WTC11 (cell line): ENCODE results near the gene BCL2L1. TPM values are rescaled to one million over a fixed set of nuclear protein-coding genes. Genes with fewer than 3 reads are reported as not detected.

Source experiments
- ATAC-seq: fragments of 200-7000 bp; cut with Tn5 transposase; 2 replicates; pipeline ENCODE4 v1.10.0; 2021; ENCODE audit warnings: mild to moderate bottlenecking, moderate library complexity
- CTCF ChIA-PET: fragments of 300-600 bp; sonication (Branson Sonifier 250); formaldehyde crosslinking; loops from one replicate; lab custom pipeline; 2021; ENCODE audit warnings: antibody characterized with exemption; lab: Charles Lee
- POLR2A ChIA-PET: fragments of 350-600 bp; sonication (Branson Sonifier 250); formaldehyde crosslinking; loops from one replicate; lab custom pipeline; 2021; ENCODE audit warnings: antibody characterized with exemption; lab: Charles Lee
- DNase-seq: peaks from one replicate; pipeline ENCODE4 v3.0.0; 2021; ENCODE audit warnings: low spot score
- H3K27ac Mint-ChIP-seq: 2 replicates; pipeline ENCODE4 v1.8.0; 2021; ENCODE audit warnings: mixed read lengths
- H3K27me3 Mint-ChIP-seq: 2 replicates; pipeline ENCODE4 v1.8.0; 2021; ENCODE audit warnings: low read depth, mild to moderate bottlenecking, moderate library complexity, mixed read lengths
- H3K36me3 Mint-ChIP-seq: 2 replicates; pipeline ENCODE4 v1.8.0; 2021; ENCODE audit warnings: mixed read lengths
- H3K4me1 Mint-ChIP-seq: 2 replicates; pipeline ENCODE4 v1.8.0; 2022; ENCODE audit warnings: mixed read lengths
- H3K4me3 Mint-ChIP-seq: 2 replicates; pipeline ENCODE4 v1.8.0; 2021; ENCODE audit warnings: mild to moderate bottlenecking, moderate library complexity, mixed read lengths
- H3K9me3 Mint-ChIP-seq: 2 replicates; pipeline ENCODE4 v1.8.0; 2021; ENCODE audit warnings: mixed read lengths
- ATF1 ChIP-seq: sonication (generic); formaldehyde crosslinking; IDR thresholded peaks from 2 replicates; pipeline ENCODE4 v1.8.1; 2023; ENCODE audit warnings: mild to moderate bottlenecking, moderate library complexity, missing genetic modification reagents
- CBFB ChIP-seq: sonication (generic); formaldehyde crosslinking; IDR thresholded peaks from 2 replicates; pipeline ENCODE4 v1.8.1; 2022; ENCODE audit warnings: mild to moderate bottlenecking, low read depth, missing genetic modification reagents
- ESRRA ChIP-seq: sonication (generic); formaldehyde crosslinking; IDR thresholded peaks from 2 replicates; pipeline ENCODE4 v1.8.1; 2022; ENCODE audit warnings: mild to moderate bottlenecking, missing genetic modification reagents, borderline replicate concordance
- FOXK1 ChIP-seq: sonication (generic); formaldehyde crosslinking; IDR thresholded peaks from 2 replicates; pipeline ENCODE4 v1.8.0; 2022; ENCODE audit warnings: mild to moderate bottlenecking, moderate library complexity, missing genetic modification reagents
- GRHL2 ChIP-seq: fragments of 250-450 bp; sonication (Bioruptor Pico); IDR thresholded peaks from 2 replicates; pipeline ENCODE4 v1.8.0; 2022; ENCODE audit warnings: mild to moderate bottlenecking, moderate library complexity; ENCODE audit not compliant: insufficient replicate concordance, severe bottlenecking
- GTF2I ChIP-seq: fragments of 250-450 bp; sonication (Bioruptor Pico); conservative IDR thresholded peaks from 2 replicates; pipeline ENCODE4 v1.4.0; 2021; ENCODE audit warnings: mild to moderate bottlenecking
- RELA ChIP-seq: sonication (generic); formaldehyde crosslinking; IDR thresholded peaks from 2 replicates; pipeline ENCODE4 v1.8.1; 2022; ENCODE audit warnings: missing genetic modification reagents, mild to moderate bottlenecking, borderline replicate concordance
- SP1 ChIP-seq: sonication (generic); formaldehyde crosslinking; conservative IDR thresholded peaks from 2 replicates; pipeline ENCODE4 v1.8.1; 2022; ENCODE audit warnings: missing genetic modification reagents
- ZNF423 ChIP-seq: fragments of 250-450 bp; sonication (Bioruptor Pico); IDR thresholded peaks from 2 replicates; pipeline ENCODE4 v2.1.2; 2022; ENCODE audit warnings: mild to moderate bottlenecking, moderate library complexity
- total RNA-seq: library from RNA; stranded (reverse); gene quantifications from 3 replicates; pipeline ENCODE4 v1.2.3, GENCODE V29; 2021
- TF ChIP-seq, protein P1 (sequence below): fragments of 250-450 bp; sonication (Bioruptor Pico); IDR thresholded peaks from 2 replicates; pipeline ENCODE4 v1.9.0; 2021; ENCODE audit warnings: moderate library complexity, mild to moderate bottlenecking, inconsistent platforms, borderline replicate concordance
- TF ChIP-seq, protein P2 (sequence below): sonication (generic); formaldehyde crosslinking; IDR thresholded peaks from 2 replicates; pipeline ENCODE4 v1.8.0; 2022; ENCODE audit warnings: mild to moderate bottlenecking, missing genetic modification reagents
- TF ChIP-seq, protein P3 (sequence below): fragments of 200-600 bp; IDR thresholded peaks from 2 replicates; pipeline ENCODE4 v1.8.0; 2022; ENCODE audit warnings: antibody characterized with exemption
- TF ChIP-seq, protein P4 (sequence below): sonication (generic); formaldehyde crosslinking; IDR thresholded peaks from 2 replicates; pipeline ENCODE4 v1.8.0; 2023; ENCODE audit warnings: missing genetic modification reagents, mild to moderate bottlenecking, borderline replicate concordance
- TF ChIP-seq, protein P5 (sequence below): sonication (generic); formaldehyde crosslinking; IDR thresholded peaks from 2 replicates; pipeline ENCODE4 v1.8.0; 2022; ENCODE audit warnings: missing genetic modification reagents
- TF ChIP-seq, protein P6 (sequence below): sonication (generic); formaldehyde crosslinking; IDR thresholded peaks from 2 replicates; pipeline ENCODE4 v1.8.0; 2022; ENCODE audit warnings: mild to moderate bottlenecking, missing genetic modification reagents

Gene BCL2L1
- total RNA-seq, 1 experiment from 2014 or later, result 62.0 TPM

DNA sequence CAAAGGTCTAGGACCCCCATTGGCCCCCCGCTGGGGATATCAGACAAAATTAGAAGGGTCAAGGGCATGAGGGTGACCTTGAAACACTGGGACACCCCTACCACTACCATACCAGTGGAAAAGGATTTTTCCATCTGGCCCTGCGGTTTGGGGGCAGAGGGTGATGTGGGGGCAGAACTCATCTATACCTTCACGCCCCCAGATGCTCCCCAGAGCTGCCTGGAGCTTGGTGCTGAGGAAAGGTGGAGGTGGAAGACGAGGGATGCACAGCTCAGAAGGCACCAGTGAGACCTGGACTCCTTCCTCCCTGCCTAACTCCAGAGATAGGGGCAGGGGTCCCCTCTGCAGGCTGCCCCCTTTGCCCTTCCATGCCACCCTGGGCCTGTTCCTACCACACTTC is 83.9 kb downstream of the BCL2L1 start (continued):
- no peak for TF ChIP-seq ESRRA (CRISPR knock-in tag)
- no peak for TF ChIP-seq GTF2I (CRISPR knock-in tag)
- TF ChIP-seq, protein P1, sequence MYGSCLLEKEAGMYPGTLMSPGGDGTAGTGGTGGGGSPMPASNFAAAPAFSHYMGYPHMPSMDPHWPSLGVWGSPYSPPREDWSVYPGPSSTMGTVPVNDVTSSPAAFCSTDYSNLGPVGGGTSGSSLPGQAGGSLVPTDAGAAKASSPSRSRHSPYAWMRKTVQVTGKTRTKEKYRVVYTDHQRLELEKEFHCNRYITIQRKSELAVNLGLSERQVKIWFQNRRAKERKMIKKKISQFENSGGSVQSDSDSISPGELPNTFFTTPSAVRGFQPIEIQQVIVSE (CRISPR knock-in tag), result no peak
- TF ChIP-seq, protein P2, sequence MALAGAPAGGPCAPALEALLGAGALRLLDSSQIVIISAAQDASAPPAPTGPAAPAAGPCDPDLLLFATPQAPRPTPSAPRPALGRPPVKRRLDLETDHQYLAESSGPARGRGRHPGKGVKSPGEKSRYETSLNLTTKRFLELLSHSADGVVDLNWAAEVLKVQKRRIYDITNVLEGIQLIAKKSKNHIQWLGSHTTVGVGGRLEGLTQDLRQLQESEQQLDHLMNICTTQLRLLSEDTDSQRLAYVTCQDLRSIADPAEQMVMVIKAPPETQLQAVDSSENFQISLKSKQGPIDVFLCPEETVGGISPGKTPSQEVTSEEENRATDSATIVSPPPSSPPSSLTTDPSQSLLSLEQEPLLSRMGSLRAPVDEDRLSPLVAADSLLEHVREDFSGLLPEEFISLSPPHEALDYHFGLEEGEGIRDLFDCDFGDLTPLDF (CRISPR knock-in tag), result no peak
- TF ChIP-seq, protein P3, sequence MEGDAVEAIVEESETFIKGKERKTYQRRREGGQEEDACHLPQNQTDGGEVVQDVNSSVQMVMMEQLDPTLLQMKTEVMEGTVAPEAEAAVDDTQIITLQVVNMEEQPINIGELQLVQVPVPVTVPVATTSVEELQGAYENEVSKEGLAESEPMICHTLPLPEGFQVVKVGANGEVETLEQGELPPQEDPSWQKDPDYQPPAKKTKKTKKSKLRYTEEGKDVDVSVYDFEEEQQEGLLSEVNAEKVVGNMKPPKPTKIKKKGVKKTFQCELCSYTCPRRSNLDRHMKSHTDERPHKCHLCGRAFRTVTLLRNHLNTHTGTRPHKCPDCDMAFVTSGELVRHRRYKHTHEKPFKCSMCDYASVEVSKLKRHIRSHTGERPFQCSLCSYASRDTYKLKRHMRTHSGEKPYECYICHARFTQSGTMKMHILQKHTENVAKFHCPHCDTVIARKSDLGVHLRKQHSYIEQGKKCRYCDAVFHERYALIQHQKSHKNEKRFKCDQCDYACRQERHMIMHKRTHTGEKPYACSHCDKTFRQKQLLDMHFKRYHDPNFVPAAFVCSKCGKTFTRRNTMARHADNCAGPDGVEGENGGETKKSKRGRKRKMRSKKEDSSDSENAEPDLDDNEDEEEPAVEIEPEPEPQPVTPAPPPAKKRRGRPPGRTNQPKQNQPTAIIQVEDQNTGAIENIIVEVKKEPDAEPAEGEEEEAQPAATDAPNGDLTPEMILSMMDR, result no peak
- TF ChIP-seq, all 79 proteins: peak for 0

DNA sequence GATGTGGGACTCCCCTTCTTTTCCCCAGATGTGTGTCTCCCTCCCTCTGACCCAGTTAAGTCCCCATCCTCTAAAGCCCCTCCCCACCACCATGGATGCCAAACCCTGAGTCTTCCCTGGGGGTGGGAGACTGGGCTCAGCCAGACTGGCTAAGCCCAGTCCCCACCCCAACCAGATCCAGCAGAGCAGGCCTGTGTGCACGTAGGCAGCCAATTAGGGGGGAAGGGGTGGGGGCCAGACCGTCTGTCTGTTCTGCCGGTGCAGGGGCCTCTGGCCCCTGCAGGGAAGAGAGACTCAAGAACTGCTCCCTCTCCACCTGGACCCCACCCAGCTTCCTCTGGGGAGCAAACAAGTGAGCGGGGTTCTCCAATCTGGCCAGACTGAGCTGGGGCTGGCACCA is 84.4 kb downstream of the BCL2L1 start:
- no peaks in the 10 kb centered on the region for H3K9me3 Mint-ChIP-seq
- TF ChIP-seq RELA (CRISPR knock-in tag), result no peak
- TF ChIP-seq, protein P4, sequence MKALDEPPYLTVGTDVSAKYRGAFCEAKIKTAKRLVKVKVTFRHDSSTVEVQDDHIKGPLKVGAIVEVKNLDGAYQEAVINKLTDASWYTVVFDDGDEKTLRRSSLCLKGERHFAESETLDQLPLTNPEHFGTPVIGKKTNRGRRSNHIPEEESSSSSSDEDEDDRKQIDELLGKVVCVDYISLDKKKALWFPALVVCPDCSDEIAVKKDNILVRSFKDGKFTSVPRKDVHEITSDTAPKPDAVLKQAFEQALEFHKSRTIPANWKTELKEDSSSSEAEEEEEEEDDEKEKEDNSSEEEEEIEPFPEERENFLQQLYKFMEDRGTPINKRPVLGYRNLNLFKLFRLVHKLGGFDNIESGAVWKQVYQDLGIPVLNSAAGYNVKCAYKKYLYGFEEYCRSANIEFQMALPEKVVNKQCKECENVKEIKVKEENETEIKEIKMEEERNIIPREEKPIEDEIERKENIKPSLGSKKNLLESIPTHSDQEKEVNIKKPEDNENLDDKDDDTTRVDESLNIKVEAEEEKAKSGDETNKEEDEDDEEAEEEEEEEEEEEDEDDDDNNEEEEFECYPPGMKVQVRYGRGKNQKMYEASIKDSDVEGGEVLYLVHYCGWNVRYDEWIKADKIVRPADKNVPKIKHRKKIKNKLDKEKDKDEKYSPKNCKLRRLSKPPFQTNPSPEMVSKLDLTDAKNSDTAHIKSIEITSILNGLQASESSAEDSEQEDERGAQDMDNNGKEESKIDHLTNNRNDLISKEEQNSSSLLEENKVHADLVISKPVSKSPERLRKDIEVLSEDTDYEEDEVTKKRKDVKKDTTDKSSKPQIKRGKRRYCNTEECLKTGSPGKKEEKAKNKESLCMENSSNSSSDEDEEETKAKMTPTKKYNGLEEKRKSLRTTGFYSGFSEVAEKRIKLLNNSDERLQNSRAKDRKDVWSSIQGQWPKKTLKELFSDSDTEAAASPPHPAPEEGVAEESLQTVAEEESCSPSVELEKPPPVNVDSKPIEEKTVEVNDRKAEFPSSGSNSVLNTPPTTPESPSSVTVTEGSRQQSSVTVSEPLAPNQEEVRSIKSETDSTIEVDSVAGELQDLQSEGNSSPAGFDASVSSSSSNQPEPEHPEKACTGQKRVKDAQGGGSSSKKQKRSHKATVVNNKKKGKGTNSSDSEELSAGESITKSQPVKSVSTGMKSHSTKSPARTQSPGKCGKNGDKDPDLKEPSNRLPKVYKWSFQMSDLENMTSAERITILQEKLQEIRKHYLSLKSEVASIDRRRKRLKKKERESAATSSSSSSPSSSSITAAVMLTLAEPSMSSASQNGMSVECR (CRISPR knock-in tag), result no peak
- no peak for TF ChIP-seq CBFB (CRISPR knock-in tag)
- TF ChIP-seq ZNF423, result no peak
- DNase-seq (no peak), ATAC-seq (no peak)
- H3K27me3 Mint-ChIP-seq, result no peaks in the 10 kb centered on the region; the same call in 1 of the 2 replicates
- no peaks in the 10 kb centered on the region for H3K36me3 Mint-ChIP-seq
- no peaks in the 10 kb centered on the region for H3K4me1 Mint-ChIP-seq
- no peak overlapping the region for H3K27ac Mint-ChIP-seq
- no peak overlapping the region for H3K4me3 Mint-ChIP-seq
- POLR2A ChIA-PET, result no interaction called here
- CTCF ChIA-PET, result interaction anchor here (1.0 to 6.2 kb wide), 5 partner anchors 24 to 85 kb away, joined by 3 to 43 read pairs (median 8); partner anchors contain the start of gene BCL2L1

DNA sequence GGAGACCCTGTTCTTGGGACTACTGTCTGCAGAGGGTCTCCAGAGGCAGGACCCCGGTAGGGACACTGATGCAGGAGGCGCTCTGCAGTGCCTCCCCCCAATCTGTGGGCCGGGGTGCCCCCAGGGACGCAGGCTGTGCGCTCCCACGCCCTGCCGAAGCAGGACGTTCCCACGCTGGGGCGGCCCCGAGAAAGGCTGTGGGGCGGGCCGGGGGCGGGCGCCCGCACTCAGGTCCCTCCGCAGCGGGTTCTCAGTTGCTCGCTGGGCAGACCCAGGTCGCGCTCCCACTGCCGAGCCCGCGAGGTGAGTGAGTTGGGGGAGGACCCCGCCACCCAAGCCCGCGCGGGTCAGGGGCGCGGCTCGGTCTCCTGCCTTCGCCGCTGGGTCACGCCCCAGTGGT is 85.0 kb downstream of the BCL2L1 start, which contains the start of gene COX4I2:
COX4I2 (plus strand) TSS at position 253 of the 400 bp plus-strand sequence. CDS start 1,106 bp downstream, outside the sequence.
- H3K4me3 Mint-ChIP-seq, result no peak within 1 kb of the TSS
- H3K27me3 Mint-ChIP-seq, result no peaks in the 10 kb centered on the region; the same call in 1 of the 2 replicates
- H3K36me3 Mint-ChIP-seq, result no peaks in the 10 kb centered on the region
- ATAC-seq, result peak; percentile 35
- ChIA-PET CTCF (interaction anchor here (1.5 to 6.2 kb wide), 3 partner anchors 24 to 85 kb away, joined by 8 to 43 read pairs (median 11); partner anchors contain the start of gene BCL2L1), POLR2A (no interaction called here)
- no peak within 1 kb of the TSS for H3K27ac Mint-ChIP-seq
- no peaks in the 10 kb centered on the region for H3K4me1 Mint-ChIP-seq
- H3K9me3 Mint-ChIP-seq, result no peaks in the 10 kb centered on the region
- DNase-seq, result peak; percentile 19
- TF ChIP-seq, protein P4 (CRISPR knock-in tag), result no peak
- TF ChIP-seq SP1 (CRISPR knock-in tag) (no peak), ATF1 (CRISPR knock-in tag) (no peak), FOXK1 (CRISPR knock-in tag) (no peak), GRHL2 (CRISPR knock-in tag) (no peak)
- TF ChIP-seq, protein P5, sequence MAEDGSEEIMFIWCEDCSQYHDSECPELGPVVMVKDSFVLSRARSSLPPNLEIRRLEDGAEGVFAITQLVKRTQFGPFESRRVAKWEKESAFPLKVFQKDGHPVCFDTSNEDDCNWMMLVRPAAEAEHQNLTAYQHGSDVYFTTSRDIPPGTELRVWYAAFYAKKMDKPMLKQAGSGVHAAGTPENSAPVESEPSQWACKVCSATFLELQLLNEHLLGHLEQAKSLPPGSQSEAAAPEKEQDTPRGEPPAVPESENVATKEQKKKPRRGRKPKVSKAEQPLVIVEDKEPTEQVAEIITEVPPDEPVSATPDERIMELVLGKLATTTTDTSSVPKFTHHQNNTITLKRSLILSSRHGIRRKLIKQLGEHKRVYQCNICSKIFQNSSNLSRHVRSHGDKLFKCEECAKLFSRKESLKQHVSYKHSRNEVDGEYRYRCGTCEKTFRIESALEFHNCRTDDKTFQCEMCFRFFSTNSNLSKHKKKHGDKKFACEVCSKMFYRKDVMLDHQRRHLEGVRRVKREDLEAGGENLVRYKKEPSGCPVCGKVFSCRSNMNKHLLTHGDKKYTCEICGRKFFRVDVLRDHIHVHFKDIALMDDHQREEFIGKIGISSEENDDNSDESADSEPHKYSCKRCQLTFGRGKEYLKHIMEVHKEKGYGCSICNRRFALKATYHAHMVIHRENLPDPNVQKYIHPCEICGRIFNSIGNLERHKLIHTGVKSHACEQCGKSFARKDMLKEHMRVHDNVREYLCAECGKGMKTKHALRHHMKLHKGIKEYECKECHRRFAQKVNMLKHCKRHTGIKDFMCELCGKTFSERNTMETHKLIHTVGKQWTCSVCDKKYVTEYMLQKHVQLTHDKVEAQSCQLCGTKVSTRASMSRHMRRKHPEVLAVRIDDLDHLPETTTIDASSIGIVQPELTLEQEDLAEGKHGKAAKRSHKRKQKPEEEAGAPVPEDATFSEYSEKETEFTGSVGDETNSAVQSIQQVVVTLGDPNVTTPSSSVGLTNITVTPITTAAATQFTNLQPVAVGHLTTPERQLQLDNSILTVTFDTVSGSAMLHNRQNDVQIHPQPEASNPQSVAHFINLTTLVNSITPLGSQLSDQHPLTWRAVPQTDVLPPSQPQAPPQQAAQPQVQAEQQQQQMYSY (CRISPR knock-in tag), result no peak
- TF ChIP-seq, protein P6, sequence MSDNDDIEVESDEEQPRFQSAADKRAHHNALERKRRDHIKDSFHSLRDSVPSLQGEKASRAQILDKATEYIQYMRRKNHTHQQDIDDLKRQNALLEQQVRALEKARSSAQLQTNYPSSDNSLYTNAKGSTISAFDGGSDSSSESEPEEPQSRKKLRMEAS (CRISPR knock-in tag), result no peak
